SIG-M5 treated with dmso at 0.1 percent for 504 hours (cell line): ENCODE results near the gene KCNMA1.

ENCODE experiments used
- DNase-seq: peaks from one replicate; lab custom pipeline; 2025; ENCODE audit not compliant: unreplicated experiment; lab: John Stamatoyannopoulos, UW

The KCNMA1 gene

GRCh38 chr10:77077316-77077945, 560.2 kb downstream of the KCNMA1 start:
- no peak for DNase-seq

GRCh38 chr10:77075926-77076325, 561.7 kb downstream of the KCNMA1 start:
- DNase-seq = peak; percentile 2

- DNase-seq = no peak
These were observed 563.4 kb downstream of the KCNMA1 start for GRCh38 chr10:77074104-77074624.

GRCh38 chr10:77073663-77073960, 564.0 kb downstream of the KCNMA1 start:
- no peak for DNase-seq

GRCh38 chr10:77072836-77073662, 564.6 kb downstream of the KCNMA1 start:
- no peak for DNase-seq

GRCh38 chr10:77072361-77072835, 565.2 kb downstream of the KCNMA1 start:
- no peak for DNase-seq

GRCh38 chr10:77071956-77072355, 565.7 kb downstream of the KCNMA1 start:
- DNase-seq = no peak

GRCh38 chr10:77071001-77071511, 566.6 kb downstream of the KCNMA1 start:
- no peak for DNase-seq

- DNase-seq = no peak
These were observed 567.3 kb downstream of the KCNMA1 start for GRCh38 chr10:77070346-77070745.

- DNase-seq = no peak
These were observed 568.6 kb downstream of the KCNMA1 start for GRCh38 chr10:77068969-77069368.

- DNase-seq = no peak
These were observed 569.3 kb downstream of the KCNMA1 start for GRCh38 chr10:77068272-77068671.

GRCh38 chr10:77062381-77062780, 575.2 kb downstream of the KCNMA1 start:
- DNase-seq = no peak

GRCh38 chr10:77060913-77061312, 576.7 kb downstream of the KCNMA1 start:
- DNase-seq = no peak

GRCh38 chr10:77056650-77057049, 581.0 kb downstream of the KCNMA1 start:
- DNase-seq = no peak

- DNase-seq = no peak
These were observed 585.0 kb downstream of the KCNMA1 start for GRCh38 chr10:77052593-77052992.

GRCh38 chr10:77051837-77052236, 585.8 kb downstream of the KCNMA1 start:
- DNase-seq = no peak

GRCh38 chr10:77049896-77050295, 587.7 kb downstream of the KCNMA1 start:
- DNase-seq = no peak

- no peak for DNase-seq
These were observed 588.5 kb downstream of the KCNMA1 start for GRCh38 chr10:77049146-77049545.

GRCh38 chr10:77045085-77045484, 592.5 kb downstream of the KCNMA1 start:
- no peak for DNase-seq

- DNase-seq = no peak
These were observed 594.2 kb downstream of the KCNMA1 start for GRCh38 chr10:77043420-77043763.

GRCh38 chr10:77042706-77043419, 594.7 kb downstream of the KCNMA1 start:
- no peak for DNase-seq
